OCI-LY7 (cell line): Measurements from ENCODE around the gene AQP12A. TPM values are rescaled to one million over a fixed set of nuclear protein-coding genes. Genes with fewer than 3 reads are reported as not detected.

Experiments used
- BruUV-seq: library from RNA; stranded (reverse); fragments of 400-500 nt; replicated peaks from 2 replicates; lab custom pipeline; 2021; lab: Mats Ljungman, UMichigan
- CTCF ChIA-PET: fragments of 300-600 bp; sonication (Branson Sonifier 250); formaldehyde crosslinking; loops from one replicate; lab custom pipeline; 2022; ENCODE audit warnings: antibody characterized with exemption; ENCODE audit not compliant: unreplicated experiment; lab: Charles Lee
- POLR2A ChIA-PET: fragments of 300-600 bp; sonication (Branson Sonifier 250); formaldehyde crosslinking; loops from one replicate; lab custom pipeline; 2022; ENCODE audit warnings: antibody characterized with exemption; lab: Charles Lee
- DNase-seq: peaks from one replicate; pipeline ENCODE4 v3.0.0-alpha.2; 2015; ENCODE audit warnings: low spot score
- H2AFZ ChIP-seq: fragments of 200-600 bp; sonication (generic), shearing (Covaris generic); 2 replicates; pipeline ENCODE4 v1.6.1; 2014; ENCODE audit warnings: mild to moderate bottlenecking, antibody characterized with exemption, low read length, moderate library complexity
- H3K27ac ChIP-seq: fragments of 200-600 bp; sonication (generic); 2 replicates; pipeline ENCODE4 v1.5.1; 2014; ENCODE audit warnings: mixed run types, low read depth, mild to moderate bottlenecking, moderate library complexity, low read length, inconsistent platforms; ENCODE audit not compliant: poor library complexity, severe bottlenecking
- H3K36me3 ChIP-seq: fragments of 200-600 bp; sonication (generic); 2 replicates; pipeline ENCODE4 v1.6.1; 2014; ENCODE audit warnings: mild to moderate bottlenecking, antibody characterized with exemption, low read length, moderate library complexity, mixed read lengths; ENCODE audit not compliant: insufficient read depth
- H3K4me1 ChIP-seq: fragments of 200-600 bp; sonication (generic); 2 replicates; pipeline ENCODE4 v1.5.1; 2014; ENCODE audit warnings: mild to moderate bottlenecking, low read length; ENCODE audit not compliant: insufficient read depth, poor library complexity, severe bottlenecking
- H3K4me2 ChIP-seq: fragments of 200-600 bp; sonication (generic); 2 replicates; pipeline ENCODE4 v1.6.1; 2014; ENCODE audit warnings: mild to moderate bottlenecking, low read length
- H3K4me3 ChIP-seq: fragments of 200-600 bp; sonication (generic); 2 replicates; pipeline ENCODE4 v1.5.1; 2014; ENCODE audit warnings: mild to moderate bottlenecking, low read depth, low read length; ENCODE audit not compliant: poor library complexity, severe bottlenecking
- H3K79me2 ChIP-seq: fragments of 200-600 bp; sonication (generic); 2 replicates; pipeline ENCODE4 v1.6.1; 2016; ENCODE audit warnings: low read depth, mild to moderate bottlenecking, low read length, moderate library complexity, mixed read lengths; ENCODE audit not compliant: insufficient read depth
- H3K9me2 ChIP-seq: fragments of 200-600 bp; sonication (generic); 2 replicates; pipeline ENCODE4 v1.6.1; 2016; ENCODE audit warnings: mild to moderate bottlenecking, low read length, mixed read lengths; ENCODE audit not compliant: insufficient read depth
- H3K9me3 ChIP-seq: fragments of 200-600 bp; sonication (generic); 2 replicates; pipeline ENCODE4 v1.6.1; 2014; ENCODE audit warnings: mild to moderate bottlenecking, mixed run types, low read length, mixed read lengths
- H4K20me1 ChIP-seq: fragments of 200-600 bp; sonication (generic); 2 replicates; pipeline ENCODE4 v1.6.1; 2014; ENCODE audit warnings: mild to moderate bottlenecking, antibody characterized with exemption, low read length, moderate library complexity, mixed read lengths; ENCODE audit not compliant: insufficient read depth
- CTCF ChIP-seq: fragments of 200-600 bp; sonication (generic); conservative IDR thresholded peaks from 2 replicates; pipeline ENCODE4 v1.5.1; 2014; ENCODE audit warnings: mild to moderate bottlenecking, antibody characterized with exemption, low read length, moderate library complexity, mixed read lengths
- EZH2phosphoT487 ChIP-seq: fragments of 200-600 bp; sonication (generic); IDR thresholded peaks from 2 replicates; pipeline ENCODE4 v1.6.1; 2018; ENCODE audit warnings: low read depth, borderline replicate concordance, mild to moderate bottlenecking, mixed run types, antibody characterized with exemption, low read length, moderate library complexity, mixed read lengths
- intact Hi-C: fragments of 100-400 bp; cut with micrococcal nuclease; formaldehyde crosslinking; loops from one replicate; pipeline ENCODE4 v1.10.0; 2022; ENCODE audit not compliant: unreplicated experiment
- total RNA-seq, 2 experiments: library from RNA; depleted of rRNA in 1 of 2; stranded (reverse); fragments of >200 nt in 1 of 2; shearing (Covaris generic) in 1 of 2; gene quantifications; 2 replicates each; pipeline ENCODE4 v1.2.3, GENCODE V29; 2014 to 2022

The AQP12A gene
- total RNA-seq, 2 experiments from 2014 or later, result not detected

GRCh38 chr2:240644859-240645301 lies 46.8 kb upstream of the AQP12A start:
- intact Hi-C loops, result no loop called here
- DNase-seq, result no peak
- Histone ChIP-seq H3K4me3 (no peak overlapping the region), H3K4me1 (no peaks in the 10 kb centered on the region), H3K4me2 (no peak overlapping the region), H3K9me2 (no peaks in the 10 kb centered on the region), H2AFZ (no peak overlapping the region), H3K9me3 (no peaks in the 10 kb centered on the region), H3K79me2 (no peaks in the 10 kb centered on the region), H3K36me3 (no peaks in the 10 kb centered on the region), H4K20me1 (no peaks in the 10 kb centered on the region), H3K27ac (no peak overlapping the region)
- ChIA-PET POLR2A (no interaction called here), CTCF (no interaction called here)
- BruUV-seq, result no TSS peak
- TF ChIP-seq EZH2phosphoT487, result no peak
- TF ChIP-seq CTCF, result no peak

GRCh38 chr2:240645346-240645745 lies 46.3 kb upstream of the AQP12A start:
- ChIA-PET CTCF (no interaction called here), POLR2A (no interaction called here)
- TF ChIP-seq EZH2phosphoT487 (no peak), CTCF (no peak)
- no peaks in the 10 kb centered on the region for H4K20me1 ChIP-seq
- intact Hi-C loops, result no loop called here
- no TSS peak for BruUV-seq
- H3K9me3 ChIP-seq, result no peaks in the 10 kb centered on the region
- DNase-seq, result no peak
- no peaks in the 10 kb centered on the region for H3K9me2 ChIP-seq
- no peaks in the 10 kb centered on the region for H3K4me1 ChIP-seq
- no peak overlapping the region for H2AFZ ChIP-seq
- no peak overlapping the region for H3K4me2 ChIP-seq
- H3K79me2 ChIP-seq, result no peaks in the 10 kb centered on the region
- H3K4me3 ChIP-seq, result no peak overlapping the region
- H3K27ac ChIP-seq, result no peak overlapping the region
- no peaks in the 10 kb centered on the region for H3K36me3 ChIP-seq

GRCh38 chr2:240645801-240646175 lies 45.9 kb upstream of the AQP12A start:
- H3K9me3 ChIP-seq, result no peaks in the 10 kb centered on the region
- BruUV-seq, result no TSS peak
- no peak for TF ChIP-seq CTCF
- TF ChIP-seq EZH2phosphoT487, result no peak
- H3K4me3 ChIP-seq, result no peak overlapping the region
- H3K9me2 ChIP-seq, result no peaks in the 10 kb centered on the region
- CTCF ChIA-PET, result no interaction called here
- no peaks in the 10 kb centered on the region for H3K79me2 ChIP-seq
- H2AFZ ChIP-seq, result no peak overlapping the region
- POLR2A ChIA-PET, result no interaction called here
- no peak for DNase-seq
- intact Hi-C loops, result no loop called here
- H3K36me3 ChIP-seq, result no peaks in the 10 kb centered on the region
- H3K4me1 ChIP-seq, result no peaks in the 10 kb centered on the region
- no peak overlapping the region for H3K27ac ChIP-seq
- H4K20me1 ChIP-seq, result no peaks in the 10 kb centered on the region
- H3K4me2 ChIP-seq, result no peak overlapping the region
